Astrocyte of the cerebellum (primary cell): ENCODE data around the gene CIITA.

Experiments used
- DNase-seq: peaks from one replicate; pipeline ENCODE4 v3.0.0-alpha.2; 2011; ENCODE audit warnings: low read depth
- H3K4me3 ChIP-seq: 2 replicates; pipeline ENCODE4 v1.5.1; 2011; ENCODE audit warnings: mild to moderate bottlenecking, low read depth, low read length, moderate library complexity
- in situ Hi-C: cut with HindIII; loops from 2 replicates; pipeline ENCODE4 v1.10.0; 2017; ENCODE audit warnings: low sequenced_read_pairs
- TF ChIP-seq, protein P1 (sequence below): IDR thresholded peaks from 2 replicates; pipeline ENCODE4 v1.5.1; 2012; ENCODE audit warnings: low read length, low read depth, moderate library complexity, mild to moderate bottlenecking; ENCODE audit errors: missing control alignments

Gene CIITA

GRCh38 chr16:10852286-10852685, 24.7 kb upstream of the CIITA start:
- TF ChIP-seq, protein P1, sequence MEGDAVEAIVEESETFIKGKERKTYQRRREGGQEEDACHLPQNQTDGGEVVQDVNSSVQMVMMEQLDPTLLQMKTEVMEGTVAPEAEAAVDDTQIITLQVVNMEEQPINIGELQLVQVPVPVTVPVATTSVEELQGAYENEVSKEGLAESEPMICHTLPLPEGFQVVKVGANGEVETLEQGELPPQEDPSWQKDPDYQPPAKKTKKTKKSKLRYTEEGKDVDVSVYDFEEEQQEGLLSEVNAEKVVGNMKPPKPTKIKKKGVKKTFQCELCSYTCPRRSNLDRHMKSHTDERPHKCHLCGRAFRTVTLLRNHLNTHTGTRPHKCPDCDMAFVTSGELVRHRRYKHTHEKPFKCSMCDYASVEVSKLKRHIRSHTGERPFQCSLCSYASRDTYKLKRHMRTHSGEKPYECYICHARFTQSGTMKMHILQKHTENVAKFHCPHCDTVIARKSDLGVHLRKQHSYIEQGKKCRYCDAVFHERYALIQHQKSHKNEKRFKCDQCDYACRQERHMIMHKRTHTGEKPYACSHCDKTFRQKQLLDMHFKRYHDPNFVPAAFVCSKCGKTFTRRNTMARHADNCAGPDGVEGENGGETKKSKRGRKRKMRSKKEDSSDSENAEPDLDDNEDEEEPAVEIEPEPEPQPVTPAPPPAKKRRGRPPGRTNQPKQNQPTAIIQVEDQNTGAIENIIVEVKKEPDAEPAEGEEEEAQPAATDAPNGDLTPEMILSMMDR, result no peak
- no peak overlapping the region for H3K4me3 ChIP-seq
- in situ Hi-C loops, result no loop called here

GRCh38 chr16:10852948-10853347, 24.1 kb upstream of the CIITA start:
- in situ Hi-C loops, result no loop called here
- TF ChIP-seq, protein P1, result no peak
- H3K4me3 ChIP-seq, result no peak overlapping the region
- DNase-seq, result no peak

More at GRCh38 chr16:10852286-10852685, 24.7 kb upstream of the CIITA start:
- DNase-seq, result no peak

DNA sequence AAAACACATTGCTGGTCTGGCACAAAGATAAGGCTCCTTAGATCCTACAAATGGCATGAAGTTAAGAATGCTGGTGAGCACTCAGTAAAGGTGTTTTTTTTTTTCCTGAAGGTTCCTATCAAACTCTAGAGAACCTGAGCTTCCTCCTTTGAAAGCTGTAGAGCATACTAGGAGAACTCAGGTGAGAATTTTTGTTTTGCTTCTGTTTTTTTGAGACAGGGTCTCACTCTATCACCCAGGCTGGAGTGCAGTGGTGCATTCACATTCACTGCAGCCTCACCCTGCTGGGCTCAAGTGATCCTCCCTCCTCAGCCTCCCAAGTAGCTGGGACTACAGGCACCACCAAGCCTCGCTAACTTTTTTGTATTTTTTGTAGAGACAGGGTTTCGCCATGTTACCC, 21.0 kb upstream of the CIITA start:
- in situ Hi-C loops, result no loop called here
- TF ChIP-seq, protein P1, result no peak
- no peak for DNase-seq

DNA sequence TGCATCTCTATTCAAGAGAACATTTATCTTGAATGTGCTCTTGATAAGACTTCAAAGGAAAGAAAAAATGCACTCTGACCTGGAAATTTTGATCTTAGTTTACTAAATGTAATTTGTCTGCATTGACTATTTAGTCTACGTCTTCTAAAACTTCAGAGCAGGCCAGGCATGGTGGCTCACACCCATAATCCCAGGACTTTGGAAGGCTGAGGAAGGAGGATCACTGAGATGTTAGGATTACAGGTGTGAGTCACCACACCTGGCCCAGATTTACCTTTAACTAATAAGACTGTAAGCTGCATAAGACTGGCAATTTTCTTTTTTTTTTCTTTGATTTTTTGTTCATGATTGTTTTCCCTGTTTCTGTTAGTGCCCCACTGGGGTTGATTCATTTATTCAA, 18.8 kb upstream of the CIITA start:
- no peak overlapping the region for H3K4me3 ChIP-seq
- DNase-seq, result no peak
- in situ Hi-C loops, result no loop called here
- TF ChIP-seq, protein P1, result no peak

More for the DNA sequence above, 21.0 kb upstream of the CIITA start:
- H3K4me3 ChIP-seq, result no peak overlapping the region

DNA sequence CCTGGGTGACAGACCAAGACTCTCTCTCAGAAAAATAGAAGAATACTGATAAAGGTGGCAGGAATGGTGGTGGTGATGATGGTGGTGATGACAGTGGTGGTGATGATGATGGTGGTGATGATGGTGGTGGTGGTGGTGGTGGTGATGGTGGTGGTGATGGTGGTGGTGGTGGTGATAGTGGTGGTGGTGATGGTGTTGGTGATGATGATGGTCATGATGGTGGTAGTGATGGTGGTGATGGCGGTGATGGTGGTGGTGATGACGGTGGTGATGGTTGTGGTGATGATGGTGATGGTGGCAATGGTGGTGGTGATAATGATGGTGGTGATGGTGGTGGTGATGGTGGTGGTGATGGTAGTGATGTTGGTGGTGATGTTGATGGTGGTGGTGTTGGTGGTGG, 18.0 kb upstream of the CIITA start:
- TF ChIP-seq, protein P1, result no peak
- in situ Hi-C loops, result no loop called here
- H3K4me3 ChIP-seq, result no peak overlapping the region
- DNase-seq, result no peak

- no peak overlapping the region for H3K4me3 ChIP-seq
- DNase-seq, result no peak
- in situ Hi-C loops, result no loop called here
- TF ChIP-seq, protein P1, result no peak
Measured at GRCh38 chr16:10859658-10860057, 17.3 kb upstream of the CIITA start.

DNA sequence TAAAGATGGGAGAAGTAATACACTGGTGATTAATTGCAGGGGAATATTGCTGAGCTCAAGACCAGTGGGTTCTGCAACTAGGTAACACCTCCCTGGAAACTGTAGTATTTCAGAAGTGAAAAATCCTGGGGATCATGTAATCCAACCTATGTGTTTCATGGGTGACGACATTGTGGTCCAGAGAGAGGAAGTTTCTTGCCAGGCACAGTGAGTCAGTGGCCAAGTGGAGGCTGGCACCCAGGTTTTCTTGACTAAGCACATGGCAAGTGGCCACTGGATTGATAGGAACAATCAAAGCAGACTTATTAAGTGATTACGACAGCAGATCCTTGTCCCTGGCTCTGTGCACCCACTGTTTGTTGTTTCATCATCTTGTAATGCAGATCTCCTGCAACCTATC, 14.6 kb upstream of the CIITA start:
- TF ChIP-seq, protein P1, result no peak
- no peak overlapping the region for H3K4me3 ChIP-seq
- peak; percentile 76 for DNase-seq
- in situ Hi-C loops, result no loop called here
